ENCODE data around the gene SNAPC2.

SNAPC2 gene

GRCh38 chr19:7910321-7911161 lies 9.6 kb upstream of the SNAPC2 start:
- no peak overlapping the region for H3K4me3 ChIP-seq (ENCODE audit: low read depth, low read length)
- no peak for TF ChIP-seq CTCF (IDR thresholded peaks at IDR 0.05; ENCODE audit: low read depth, low read length, missing control alignments)
- in situ Hi-C loops (cut with HindIII; ENCODE audit: low sequenced_read_pairs) = no loop called here
- no peak for DNase-seq (ENCODE audit: low read depth)

GRCh38 chr19:7911508-7912143 lies 8.5 kb upstream of the SNAPC2 start:
- H3K4me3 ChIP-seq (ENCODE audit: low read depth, low read length) = no peak overlapping the region
- no peak for DNase-seq (ENCODE audit: low read depth)
- in situ Hi-C loops (cut with HindIII; ENCODE audit: low sequenced_read_pairs) = no loop called here
- TF ChIP-seq CTCF (IDR thresholded peaks at IDR 0.05; ENCODE audit: low read depth, low read length, missing control alignments) = no peak

- no peak for DNase-seq (ENCODE audit: low read depth)
- in situ Hi-C loops (cut with HindIII; ENCODE audit: low sequenced_read_pairs) = no loop called here
- H3K4me3 ChIP-seq (ENCODE audit: low read depth, low read length) = no peak overlapping the region
- TF ChIP-seq CTCF (IDR thresholded peaks at IDR 0.05; ENCODE audit: low read depth, low read length, missing control alignments) = no peak
Observed at GRCh38 chr19:7912144-7912696, 7.9 kb upstream of the SNAPC2 start.

- DNase-seq (ENCODE audit: low read depth) = no peak
- H3K4me3 ChIP-seq (ENCODE audit: low read depth, low read length) = no peak overlapping the region
- TF ChIP-seq CTCF (IDR thresholded peaks at IDR 0.05; ENCODE audit: low read depth, low read length, missing control alignments) = no peak
- in situ Hi-C loops (cut with HindIII; ENCODE audit: low sequenced_read_pairs) = no loop called here
Observed at GRCh38 chr19:7912697-7913564, 7.2 kb upstream of the SNAPC2 start.

- DNase-seq (ENCODE audit: low read depth) = no peak
- in situ Hi-C loops (cut with HindIII; ENCODE audit: low sequenced_read_pairs) = no loop called here
- no peak for TF ChIP-seq CTCF (IDR thresholded peaks at IDR 0.05; ENCODE audit: low read depth, low read length, missing control alignments)
- no peak overlapping the region for H3K4me3 ChIP-seq (ENCODE audit: low read depth, low read length)
Observed at GRCh38 chr19:7913652-7914051, 6.5 kb upstream of the SNAPC2 start.

- H3K4me3 ChIP-seq (ENCODE audit: low read depth, low read length) = no peak overlapping the region
- DNase-seq (ENCODE audit: low read depth) = no peak
- in situ Hi-C loops (cut with HindIII; ENCODE audit: low sequenced_read_pairs) = no loop called here
- no peak for TF ChIP-seq CTCF (IDR thresholded peaks at IDR 0.05; ENCODE audit: low read depth, low read length, missing control alignments)
Observed at GRCh38 chr19:7914099-7914498, 6.0 kb upstream of the SNAPC2 start.
